Stimulated activated CD8-positive, alpha-beta memory T cell treated with anti-CD3 and anti-CD28 coated beads, Interleukin-2, amount 100 ng/mL, for 1 hour (primary cell): ENCODE results near the gene NENF.
"Not testable (repeated sequence)": the region's sequence is repeated elsewhere in the genome, so short reads cannot be mapped to it uniquely, and the experiment has no call there.

Experiments used
- DNase-seq, 2 donors: peaks; one replicate each; pipeline ENCODE4 v3.0.0-alpha.2; 2020; ENCODE audit warnings: low read depth in 2 of 2

The NENF gene

GRCh38 chr1:212459656-212460055 lies 26.9 kb downstream of the NENF start:
- no peak for DNase-seq

DNA sequence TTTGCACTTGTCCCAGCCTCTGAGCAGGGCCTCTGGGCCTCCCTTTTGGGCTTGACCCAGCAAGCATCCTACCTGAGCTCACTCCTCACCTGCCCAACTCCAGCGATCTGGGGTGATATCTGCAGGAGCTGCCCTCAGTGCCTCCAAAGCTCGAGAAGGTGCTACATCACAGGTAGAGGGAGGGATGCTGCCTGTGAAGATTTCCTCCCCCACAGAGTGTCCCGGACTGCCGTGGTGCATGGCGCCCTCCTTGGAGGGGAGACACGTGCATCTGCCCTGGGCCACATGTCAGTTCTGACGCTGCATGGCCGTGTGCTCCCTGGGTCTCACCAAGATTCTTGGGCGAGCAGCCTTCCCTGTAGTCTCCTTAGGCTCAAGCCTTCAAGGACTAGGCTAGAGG lies 27.7 kb downstream of the NENF start:
- DNase-seq = no peak

DNA sequence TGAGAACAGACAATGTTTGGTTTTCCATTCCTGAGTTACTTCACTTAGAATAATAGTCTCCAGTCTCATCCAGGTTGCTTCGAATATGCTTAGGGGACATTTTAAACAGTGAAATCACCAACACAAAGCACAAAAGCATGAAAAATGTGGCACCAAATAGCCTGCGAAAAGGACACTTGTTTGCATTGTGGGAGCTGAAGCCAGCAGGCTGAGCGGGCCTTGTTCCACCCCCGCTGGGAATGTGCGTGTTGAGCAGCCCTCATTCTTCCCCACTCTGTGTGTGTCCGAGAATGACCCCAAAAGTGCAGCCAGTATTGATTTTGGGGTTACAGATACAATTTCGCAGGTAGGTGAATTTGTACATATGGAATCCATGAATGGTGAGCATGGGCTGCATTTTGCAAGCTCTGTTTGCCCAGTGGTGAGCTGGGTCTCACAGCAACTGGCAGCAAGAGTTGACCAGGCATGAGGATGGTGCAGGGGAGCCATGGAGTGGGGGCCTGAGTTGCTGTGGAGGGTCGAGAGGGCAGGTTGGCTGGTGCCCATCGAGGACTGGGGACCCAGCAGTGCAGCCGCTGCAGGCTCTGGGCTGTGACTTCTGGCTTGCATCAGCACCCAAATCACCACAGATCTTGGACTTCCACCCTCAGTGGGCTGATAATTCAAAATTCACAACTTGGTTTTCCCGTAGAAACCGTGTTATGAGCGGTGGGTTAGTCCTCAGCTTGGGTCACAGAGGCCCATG lies 29.4 kb downstream of the NENF start:
- DNase-seq = no peak

DNA sequence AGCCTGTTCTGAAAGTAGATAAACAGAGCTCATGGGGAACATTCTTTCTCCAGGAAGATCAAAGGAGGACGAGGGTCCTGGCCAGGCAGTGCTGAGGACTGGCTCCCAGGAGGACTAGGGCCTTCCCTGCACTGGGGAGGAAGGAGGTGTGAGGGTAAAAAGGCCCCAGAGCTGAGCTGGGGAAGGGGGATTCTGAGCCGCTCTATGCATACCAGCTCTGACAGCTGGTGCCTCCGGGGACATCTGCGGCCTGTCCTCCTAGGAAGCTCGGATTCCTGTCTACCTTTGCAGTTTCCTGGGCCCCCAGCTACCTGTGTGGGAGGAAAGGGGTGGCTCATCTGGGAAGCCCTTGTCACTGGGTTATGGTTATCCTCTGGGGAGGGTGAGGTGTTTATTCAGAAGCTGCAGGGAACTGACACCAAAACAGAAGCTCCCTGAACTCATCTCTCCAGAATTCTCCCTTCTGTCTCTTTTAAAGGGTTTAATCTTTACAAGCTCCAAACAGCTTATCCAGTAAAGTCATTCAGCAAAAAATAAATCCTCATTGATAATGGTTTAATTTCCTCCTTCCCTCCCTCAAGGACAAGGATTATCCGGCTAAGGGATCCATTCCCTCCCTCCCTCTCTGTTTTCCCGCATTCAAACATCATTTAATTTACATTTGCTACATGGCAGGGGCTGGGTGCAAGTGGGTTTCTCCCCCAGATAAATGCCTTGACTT lies 31.0 kb downstream of the NENF start:
- no peak for DNase-seq

- DNase-seq = no peak
Measured at GRCh38 chr1:212465311-212465710, 32.6 kb downstream of the NENF start.

DNA sequence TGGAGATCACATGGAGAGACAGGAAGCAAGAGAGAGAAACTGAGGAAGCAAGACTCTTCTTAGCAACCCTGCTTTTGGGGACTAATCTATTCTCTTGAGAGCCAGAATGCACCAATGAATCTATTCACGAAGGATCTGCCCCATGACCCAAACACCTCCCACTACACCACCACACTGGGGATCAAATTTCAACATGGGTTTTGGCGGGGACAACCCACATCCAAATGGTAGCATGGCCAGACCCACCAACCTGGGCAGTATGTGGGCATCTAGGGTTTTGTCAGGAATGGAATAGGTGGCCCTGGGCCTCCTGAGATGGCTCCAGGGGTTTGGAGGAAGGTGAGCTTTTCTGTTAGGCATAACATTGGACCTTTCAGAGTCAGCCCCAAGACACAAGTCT lies 33.7 kb downstream of the NENF start:
- no peak for DNase-seq

DNA sequence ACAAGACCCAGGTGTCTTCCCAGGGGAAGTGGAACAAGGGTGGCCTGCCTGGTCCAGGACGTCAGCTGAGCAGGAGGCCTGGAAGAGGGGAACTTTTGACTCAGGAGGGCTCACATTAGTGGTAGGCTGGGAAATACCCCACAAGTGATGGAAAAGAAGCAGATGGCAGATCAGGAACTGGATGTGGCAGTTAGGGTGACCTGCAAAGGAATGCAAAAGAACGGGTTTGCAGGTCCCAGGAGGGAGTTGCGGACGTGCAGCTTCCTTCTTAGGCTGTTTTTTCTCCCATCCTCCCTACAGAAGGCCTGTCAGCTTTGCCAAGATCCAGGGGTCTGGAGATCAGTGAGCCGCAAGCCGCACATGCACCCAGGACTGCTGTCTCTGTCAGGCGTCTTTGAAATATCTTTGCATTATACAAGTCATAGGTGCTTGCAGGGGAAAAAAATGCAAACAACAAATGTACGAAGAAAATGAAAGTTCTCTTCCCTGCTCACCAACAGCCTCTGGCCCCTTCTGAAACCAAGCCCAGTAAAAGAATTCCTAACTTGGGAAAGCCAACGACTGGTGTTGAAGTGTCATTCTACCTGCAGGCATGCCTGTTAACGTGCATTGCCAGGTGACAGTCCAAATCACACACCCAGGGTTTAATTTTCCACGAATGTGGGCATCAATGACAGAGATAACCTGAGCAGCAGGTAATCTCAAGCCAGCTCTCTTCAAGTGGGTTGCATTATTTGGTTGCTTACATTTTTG lies 34.4 kb downstream of the NENF start:
- DNase-seq = no peak

DNA sequence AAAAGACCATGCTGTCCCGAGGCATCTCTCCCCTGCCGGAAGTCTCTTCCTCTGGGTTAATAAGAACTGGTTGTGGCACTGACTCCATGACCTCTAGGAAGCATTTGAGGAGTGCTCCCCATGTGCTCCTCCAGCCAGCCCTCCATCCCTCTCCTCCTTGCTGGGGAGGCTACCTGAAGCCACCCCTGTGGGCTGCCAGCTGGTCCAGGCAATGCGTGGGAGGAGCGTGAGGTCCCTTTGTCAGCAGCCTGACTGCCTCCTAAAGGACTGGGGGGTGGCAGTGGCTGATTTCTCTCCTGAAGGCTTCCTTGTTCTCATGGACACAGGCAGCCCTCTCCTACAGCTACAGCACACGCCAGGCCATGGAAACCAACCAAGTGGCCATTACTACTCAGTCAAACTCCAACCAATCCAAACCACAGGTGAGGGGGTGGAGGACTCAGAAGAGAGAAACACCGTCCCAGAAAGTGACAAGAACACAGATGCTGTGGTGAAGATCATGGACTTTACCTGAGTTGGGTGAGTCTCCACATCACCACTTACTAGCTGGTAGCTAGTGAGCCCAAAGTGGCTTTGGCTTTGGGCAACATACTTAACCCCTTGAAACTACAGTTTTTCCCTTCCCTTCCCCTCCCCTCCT lies 35.2 kb downstream of the NENF start:
- no peak for DNase-seq

DNA sequence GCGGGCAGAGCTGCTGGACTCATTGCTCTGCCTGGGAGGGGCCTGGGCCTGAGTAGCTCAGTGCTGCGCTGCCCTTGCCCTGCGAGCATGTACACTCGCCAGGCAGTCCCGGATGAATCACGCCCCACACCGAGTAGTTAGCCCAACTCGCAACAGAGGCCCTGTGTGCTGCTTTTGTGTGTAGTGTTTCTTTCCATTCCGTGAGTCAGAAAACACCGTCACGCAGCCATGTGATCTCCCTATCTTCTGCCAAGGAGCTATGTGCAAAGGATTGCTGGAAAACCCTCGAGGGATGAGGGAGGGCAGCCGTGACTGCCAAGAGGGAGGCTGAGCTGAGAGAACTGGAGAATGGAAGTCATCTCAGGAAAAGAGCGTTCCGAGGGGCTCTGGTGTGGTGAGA lies 37.3 kb downstream of the NENF start:
- no peak for DNase-seq

DNA sequence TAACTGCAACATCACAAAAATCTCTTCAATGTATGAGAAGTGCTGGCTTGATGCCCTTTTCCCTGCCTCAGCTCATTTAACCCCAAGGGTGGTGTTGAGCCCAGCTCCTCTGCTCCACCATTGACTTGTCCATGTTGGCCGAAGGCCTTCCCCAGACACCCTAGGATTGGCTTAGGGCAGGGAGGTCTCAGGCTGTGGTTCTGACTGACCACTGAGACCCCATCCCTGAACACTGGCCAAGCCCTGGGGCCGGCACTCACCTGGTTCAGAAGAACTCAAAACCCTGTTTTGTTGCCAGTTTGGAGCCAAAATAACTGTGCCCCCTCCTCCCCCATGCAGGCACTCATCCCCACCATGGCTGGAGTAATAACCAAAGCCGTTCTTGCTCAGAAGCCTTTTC lies 38.6 kb downstream of the NENF start:
- DNase-seq = no peak

GRCh38 chr1:212471891-212472675 lies 39.4 kb downstream of the NENF start:
- no peak for DNase-seq

GRCh38 chr1:212473729-212474128 lies 41.0 kb downstream of the NENF start:
- no peak for DNase-seq

- DNase-seq = no peak
Measured at GRCh38 chr1:212475151-212475550, 42.4 kb downstream of the NENF start.

DNA sequence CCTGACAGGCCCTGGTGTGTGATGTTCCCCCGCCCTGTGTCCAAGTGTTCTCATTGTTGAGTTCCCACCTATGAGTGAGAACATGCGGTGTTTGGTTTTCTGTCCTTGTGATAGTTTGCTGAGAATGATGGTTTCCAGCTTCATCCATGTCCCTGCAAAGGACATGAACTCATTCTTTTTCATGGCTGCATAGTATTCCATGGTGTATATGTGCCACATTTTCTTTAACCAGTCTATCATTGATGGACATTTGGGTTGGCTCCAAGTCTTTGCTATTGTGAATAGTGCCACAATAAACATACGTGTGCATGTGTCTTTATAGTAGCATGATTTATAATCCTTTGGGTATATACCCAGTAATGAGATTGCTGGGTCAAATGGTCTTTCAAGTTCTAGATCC lies 43.1 kb downstream of the NENF start:
- DNase-seq = not testable (repeated sequence)

DNA sequence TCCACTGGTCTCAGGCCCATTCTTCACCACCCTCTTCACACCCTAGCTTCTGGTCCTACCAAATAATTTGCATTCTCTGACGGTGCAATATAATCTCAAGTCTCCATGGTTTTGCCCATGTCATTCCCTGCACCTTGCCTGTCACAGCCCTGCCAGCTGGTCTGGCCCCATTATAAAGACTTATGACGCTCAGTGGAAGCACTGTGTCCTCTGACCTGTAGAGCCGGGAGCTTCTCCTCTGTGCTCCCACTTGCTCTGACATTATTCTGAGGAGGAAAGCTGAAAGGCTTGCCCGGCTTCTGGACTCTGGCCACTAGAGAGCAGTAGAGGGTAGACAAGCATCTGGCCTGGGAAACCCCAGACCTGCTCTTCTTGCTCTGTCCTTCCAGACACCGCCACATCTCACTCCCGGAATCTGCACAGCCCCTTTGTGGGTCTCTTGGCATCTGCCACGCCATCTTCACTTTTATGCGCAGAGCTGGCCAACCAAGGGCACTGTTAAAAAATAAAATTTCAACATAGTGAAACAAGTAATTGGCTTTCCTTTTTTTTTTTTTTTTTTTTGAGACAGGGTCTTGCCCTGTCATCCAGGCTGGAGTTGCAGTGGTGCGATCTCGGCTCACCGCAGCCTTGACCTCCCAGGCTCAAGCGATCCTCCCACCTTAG lies 44.4 kb downstream of the NENF start:
- DNase-seq = peak; percentile 26 to 60

- DNase-seq = no peak
Measured at GRCh38 chr1:212477680-212478466, 45.2 kb downstream of the NENF start.

GRCh38 chr1:212478467-212479025 lies 45.8 kb downstream of the NENF start:
- no peak for DNase-seq

DNA sequence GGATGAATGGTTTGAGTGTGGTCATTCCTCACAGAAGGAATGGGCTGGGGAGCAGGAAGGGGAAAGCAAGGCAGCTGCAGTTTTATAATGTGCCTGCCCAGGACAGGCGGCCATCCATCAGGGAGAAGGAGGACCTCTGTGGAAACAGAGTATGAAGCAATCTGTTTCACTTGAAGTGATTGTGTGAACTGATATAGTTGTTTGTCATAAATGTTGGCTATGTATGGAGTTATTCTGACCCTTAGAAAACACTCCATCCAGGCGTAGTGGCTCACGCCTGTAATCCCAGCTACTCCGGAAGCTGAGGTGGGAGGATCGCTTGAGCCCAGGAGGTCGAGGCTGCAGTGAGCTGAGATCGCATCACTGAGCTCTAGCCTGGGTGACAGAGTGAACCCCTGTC lies 46.5 kb downstream of the NENF start:
- no peak for DNase-seq

- not testable (repeated sequence) for DNase-seq
Measured at GRCh38 chr1:212480711-212481437, 48.2 kb downstream of the NENF start.
